ENCODE results near the gene C20orf173.
"Not testable (repeated sequence)": the region's sequence is repeated elsewhere in the genome, so short reads cannot be mapped to it uniquely, and the experiment has no call there.

Gene C20orf173

GRCh38 chr20:35555951-35556645, 26.6 kb upstream of the C20orf173 start:
- no peaks in the 10 kb centered on the region for H3K9me3 Mint-ChIP-seq
- H3K36me3 Mint-ChIP-seq (ENCODE audit: low read depth), result peaks cover 30% of the 10 kb centered on the region
- no peak overlapping the region for H3K4me3 Mint-ChIP-seq
- no peak overlapping the region for H3K27ac Mint-ChIP-seq
- H3K27me3 Mint-ChIP-seq (ENCODE audit: low read depth), result peaks cover 3% of the 10 kb centered on the region
- TF ChIP-seq, protein P1, sequence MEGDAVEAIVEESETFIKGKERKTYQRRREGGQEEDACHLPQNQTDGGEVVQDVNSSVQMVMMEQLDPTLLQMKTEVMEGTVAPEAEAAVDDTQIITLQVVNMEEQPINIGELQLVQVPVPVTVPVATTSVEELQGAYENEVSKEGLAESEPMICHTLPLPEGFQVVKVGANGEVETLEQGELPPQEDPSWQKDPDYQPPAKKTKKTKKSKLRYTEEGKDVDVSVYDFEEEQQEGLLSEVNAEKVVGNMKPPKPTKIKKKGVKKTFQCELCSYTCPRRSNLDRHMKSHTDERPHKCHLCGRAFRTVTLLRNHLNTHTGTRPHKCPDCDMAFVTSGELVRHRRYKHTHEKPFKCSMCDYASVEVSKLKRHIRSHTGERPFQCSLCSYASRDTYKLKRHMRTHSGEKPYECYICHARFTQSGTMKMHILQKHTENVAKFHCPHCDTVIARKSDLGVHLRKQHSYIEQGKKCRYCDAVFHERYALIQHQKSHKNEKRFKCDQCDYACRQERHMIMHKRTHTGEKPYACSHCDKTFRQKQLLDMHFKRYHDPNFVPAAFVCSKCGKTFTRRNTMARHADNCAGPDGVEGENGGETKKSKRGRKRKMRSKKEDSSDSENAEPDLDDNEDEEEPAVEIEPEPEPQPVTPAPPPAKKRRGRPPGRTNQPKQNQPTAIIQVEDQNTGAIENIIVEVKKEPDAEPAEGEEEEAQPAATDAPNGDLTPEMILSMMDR (IDR thresholded peaks at IDR 0.05; ENCODE audit: unreplicated experiment in 3 of 3), result no peak
- no peaks in the 10 kb centered on the region for H3K4me1 Mint-ChIP-seq

DNA sequence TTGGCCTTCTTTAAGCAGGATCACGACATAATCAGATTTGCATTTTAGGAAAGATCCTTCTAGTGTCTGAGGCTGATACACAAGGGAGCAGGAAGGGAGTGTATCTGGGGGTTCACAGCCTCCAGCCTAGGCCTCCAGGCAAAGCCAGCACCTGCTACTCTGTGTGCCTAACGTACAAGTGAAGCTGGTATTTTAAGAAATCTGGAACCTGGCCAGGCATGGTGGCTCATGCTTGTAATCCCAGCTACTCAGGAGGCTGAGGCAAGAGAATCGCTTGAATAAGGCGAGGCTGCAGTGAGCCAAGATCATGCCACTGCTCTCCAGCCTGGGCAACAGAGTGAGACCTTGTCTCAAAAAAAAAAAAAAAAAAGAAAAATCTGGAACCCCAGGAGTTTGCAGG, 26.0 kb upstream of the C20orf173 start:
- H3K27me3 Mint-ChIP-seq (ENCODE audit: low read depth); H3K4me1 Mint-ChIP-seq; H3K9me3 Mint-ChIP-seq: not testable (repeated sequence)

DNA sequence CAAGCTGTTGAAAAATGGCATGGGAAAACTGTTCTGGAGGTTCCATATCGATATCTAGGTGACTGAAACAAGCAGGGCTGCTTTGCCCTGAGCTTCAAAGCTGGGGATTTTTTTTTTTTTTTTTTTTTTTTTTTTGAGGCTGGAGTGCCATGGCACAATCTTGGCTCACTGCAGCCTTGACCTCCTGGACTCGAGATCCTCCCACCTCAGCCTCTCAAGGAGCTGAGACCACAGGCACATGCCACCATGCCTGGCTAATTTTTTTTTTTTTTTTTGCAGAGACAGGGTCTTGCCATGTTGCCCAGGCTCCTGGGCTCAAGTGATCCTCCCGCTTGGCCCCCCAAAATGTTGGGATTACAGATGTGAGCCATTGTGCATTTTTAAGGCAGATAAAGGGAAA, 23.5 kb upstream of the C20orf173 start:
- Mint-ChIP-seq H3K4me3 (no peak overlapping the region), H3K36me3 (ENCODE audit: low read depth) (peaks cover 35% of the 10 kb centered on the region), H3K9me3 (no peaks in the 10 kb centered on the region), H3K27ac (no peak overlapping the region), H3K27me3 (ENCODE audit: low read depth) (no peaks in the 10 kb centered on the region), H3K4me1 (no peaks in the 10 kb centered on the region)
- TF ChIP-seq, protein P1 (IDR thresholded peaks at IDR 0.05; ENCODE audit: unreplicated experiment in 3 of 3), result no peak

More for the DNA sequence above, 26.0 kb upstream of the C20orf173 start:
- H3K4me3 Mint-ChIP-seq, H3K27ac Mint-ChIP-seq: not testable (repeated sequence)
- H3K36me3 Mint-ChIP-seq (ENCODE audit: low read depth), result peaks cover 30% of the 10 kb centered on the region

DNA sequence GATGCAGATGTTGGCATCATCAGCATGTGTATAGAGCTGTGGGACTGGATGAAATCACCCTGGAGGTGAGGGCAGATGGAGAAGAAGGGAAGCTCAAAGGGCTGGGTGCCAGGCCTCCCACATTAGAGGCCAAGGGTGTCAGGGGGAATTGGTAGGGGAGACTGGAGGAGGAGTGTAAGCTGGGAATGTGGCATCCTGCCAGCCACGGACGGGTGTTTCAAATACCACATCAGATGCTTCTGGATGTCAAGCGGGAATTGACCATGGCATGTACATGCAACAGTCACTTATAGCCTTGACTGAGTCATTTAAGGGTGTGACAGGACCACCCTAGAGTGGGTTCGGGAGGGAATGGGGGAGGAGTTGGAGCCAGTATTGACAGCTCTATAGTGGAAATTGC, 22.1 kb upstream of the C20orf173 start:
- no peak overlapping the region for H3K27ac Mint-ChIP-seq
- peaks cover 27% of the 10 kb centered on the region for H3K36me3 Mint-ChIP-seq (ENCODE audit: low read depth)
- H3K4me3 Mint-ChIP-seq, result no peak overlapping the region
- TF ChIP-seq, protein P1 (IDR thresholded peaks at IDR 0.05; ENCODE audit: unreplicated experiment in 3 of 3), result no peak
- H3K27me3 Mint-ChIP-seq (ENCODE audit: low read depth), result no peaks in the 10 kb centered on the region
- no peaks in the 10 kb centered on the region for H3K4me1 Mint-ChIP-seq
- H3K9me3 Mint-ChIP-seq, result no peaks in the 10 kb centered on the region

DNA sequence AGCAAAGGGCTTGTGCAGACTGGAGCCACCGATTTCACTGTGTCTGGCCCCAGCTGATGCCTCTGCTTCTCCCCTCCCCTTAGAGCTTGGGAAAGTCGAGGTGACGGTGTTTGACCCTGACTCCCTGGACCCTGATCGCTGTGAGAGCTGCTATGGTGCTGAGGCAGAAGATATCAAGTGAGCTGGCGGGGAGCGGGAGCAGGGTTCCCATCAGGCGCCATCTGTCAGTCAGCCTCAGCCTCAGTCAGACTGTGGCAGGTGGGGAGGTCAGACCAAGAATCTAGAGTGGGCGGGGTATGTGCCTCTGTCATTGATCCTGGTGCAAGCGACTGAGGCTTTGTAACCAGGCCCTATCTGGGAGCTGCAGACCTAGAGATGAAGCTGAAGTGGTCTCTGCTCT, 17.9 kb upstream of the C20orf173 start:
- Mint-ChIP-seq H3K4me1 (peaks cover 13% of the 10 kb centered on the region), H3K27ac (no peak overlapping the region), H3K36me3 (ENCODE audit: low read depth) (peaks cover 29% of the 10 kb centered on the region), H3K27me3 (ENCODE audit: low read depth) (no peaks in the 10 kb centered on the region), H3K4me3 (no peak overlapping the region), H3K9me3 (no peaks in the 10 kb centered on the region)
- TF ChIP-seq, protein P1 (IDR thresholded peaks at IDR 0.05; ENCODE audit: unreplicated experiment in 3 of 3), result no peak

- Mint-ChIP-seq H3K27ac (no peak overlapping the region), H3K4me3 (no peak overlapping the region), H3K9me3 (no peaks in the 10 kb centered on the region), H3K27me3 (ENCODE audit: low read depth) (no peaks in the 10 kb centered on the region), H3K36me3 (ENCODE audit: low read depth) (peaks cover 29% of the 10 kb centered on the region), H3K4me1 (peaks cover 15% of the 10 kb centered on the region)
- TF ChIP-seq, protein P1 (IDR thresholded peaks at IDR 0.05; ENCODE audit: unreplicated experiment in 3 of 3), result no peak
Measured at GRCh38 chr20:35546127-35546526, 16.7 kb upstream of the C20orf173 start.

- H3K4me3 Mint-ChIP-seq; H3K9me3 Mint-ChIP-seq; H3K27ac Mint-ChIP-seq; H3K27me3 Mint-ChIP-seq (ENCODE audit: low read depth): not testable (repeated sequence)
- H3K36me3 Mint-ChIP-seq (ENCODE audit: low read depth), result peaks cover 27% of the 10 kb centered on the region
- H3K4me1 Mint-ChIP-seq, result peaks cover 18% of the 10 kb centered on the region
Measured at GRCh38 chr20:35544941-35545340, 15.5 kb upstream of the C20orf173 start.
